Testis (tissue), 2 donors: ENCODE measurements around the gene R3HDM2.

Source experiments
- CTCF ChIP-seq, 3 experiments: fragments of 450-650 bp in 2 of 3; fragments of 200-600 bp in 1 of 3; sonication (generic) in 1 of 3; IDR thresholded peaks; one replicate each; pipeline ENCODE4 v1.5.1; 2016 to 2019; ENCODE audit warnings: antibody characterized with exemption in 3 of 3, mild to moderate bottlenecking in 2 of 3, moderate library complexity in 1 of 3
- POLR2A ChIP-seq: fragments of 450-650 bp; IDR thresholded peaks from one replicate; pipeline ENCODE4 v1.6.1; 2017; ENCODE audit warnings: antibody characterized with exemption, mild to moderate bottlenecking, moderate library complexity

GRCh38 chr12:57430931-57431566 is at the start of gene R3HDM2:
- TF ChIP-seq CTCF (IDR thresholded peaks at IDR 0.05) (no peak), POLR2A (peak; percentile 86)
